BLaER1 treated with 17β-estradiol and CSF1 and Interleukin-3, amounts not matched to agents 10 nM and 100 nM (cell line): ENCODE measurements around the gene NUDT14.

Source experiments
- H3K27ac ChIP-seq, 11 experiments: shearing (Covaris generic); formaldehyde crosslinking; 2 replicates each; pipeline ENCODE4 v1.8.1; 2022
- H3K27me3 ChIP-seq, 11 experiments: shearing (Covaris generic); formaldehyde crosslinking; 2 replicates each; pipeline ENCODE4 v1.8.1; 2022
- H3K36me3 ChIP-seq, 11 experiments: shearing (Covaris generic); formaldehyde crosslinking; 2 replicates each; pipeline ENCODE4 v1.8.1; 2022
- H3K4me1 ChIP-seq, 10 experiments: shearing (Covaris generic); formaldehyde crosslinking; 2 replicates each; pipeline ENCODE4 v1.8.1; 2022
- H3K4me2 ChIP-seq, 11 experiments: shearing (Covaris generic); formaldehyde crosslinking; 2 replicates each; pipeline ENCODE4 v1.8.1; 2022
- H3K4me3 ChIP-seq, 10 experiments: shearing (Covaris generic); formaldehyde crosslinking; 2 replicates each; pipeline ENCODE4 v1.8.1; 2022
- H3K9ac ChIP-seq, 11 experiments: shearing (Covaris generic); formaldehyde crosslinking; 2 replicates each; pipeline ENCODE4 v1.8.1; 2022
- H3K9me3 ChIP-seq, 11 experiments: shearing (Covaris generic); formaldehyde crosslinking; replicated peaks in 1 of 11; 2 replicates each; pipeline ENCODE4 v1.8.1; 2022
- H4K20me1 ChIP-seq, 11 experiments: shearing (Covaris generic); formaldehyde crosslinking; 2 replicates each; pipeline ENCODE4 v1.8.1; 2022
- Cebpa-rat ChIP-seq, 11 experiments: shearing (Covaris generic); IDR thresholded peaks; 2 replicates each; pipeline ENCODE4 v1.8.1; 2022

The NUDT14 gene

DNA sequence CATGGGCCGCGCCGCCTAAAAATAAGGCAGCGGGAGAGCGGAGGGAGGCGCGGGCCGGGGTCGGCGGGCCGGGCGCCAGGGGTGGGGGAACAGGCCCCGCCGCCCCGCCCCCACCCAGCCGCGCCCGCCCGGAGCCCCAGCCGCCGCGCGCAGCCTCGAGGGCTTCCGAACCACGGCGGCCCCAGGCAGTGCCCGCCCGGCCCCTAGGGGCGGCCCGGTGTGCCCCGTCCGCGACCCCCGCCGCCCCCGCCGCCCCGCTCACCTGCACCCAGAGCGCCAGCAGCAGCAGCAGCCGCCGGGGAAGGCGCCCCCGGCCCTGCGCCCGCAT lies 13.1 kb downstream of the NUDT14 start:
- Histone ChIP-seq H3K9me3 (no peaks in the 10 kb centered on the region), H3K27me3 (peaks cover 0 to 29% (median 0%) of the 10 kb centered on the region in 11 experiments; a peak in 8 of 22 replicates), H3K4me3 (peak overlapping the region; percentile 54 to 71 (median 64)), H3K4me1 (peaks cover 43 to 92% (median 91%) of the 10 kb centered on the region in 10 experiments), H4K20me1 (peaks cover 31 to 90% (median 65%) of the 10 kb centered on the region in 11 experiments; a peak in 19 of 22 replicates), H3K9ac (peak overlapping the region in 10 of 11 experiments; percentile 11 to 82 (median 71); a peak in 18 of 22 replicates), H3K4me2 (peak overlapping the region; percentile 97 to 100 (median 100)), H3K36me3 (no peaks in the 10 kb centered on the region), H3K27ac (peak overlapping the region in 7 of 11 experiments; percentile 48 to 82 (median 72); a peak in 11 of 22 replicates)
- no peak for TF ChIP-seq Cebpa-rat (IDR thresholded peaks at IDR 0.05)

- H3K4me1 ChIP-seq, result peaks cover 43 to 92% (median 91%) of the 10 kb centered on the region in 10 experiments
- H3K27ac ChIP-seq, result peak overlapping the region in 8 of 11 experiments; percentile 48 to 82 (median 72); a peak in 16 of 22 replicates
- no peaks in the 10 kb centered on the region for H3K9me3 ChIP-seq
- peak overlapping the region; percentile 97 to 100 (median 100) for H3K4me2 ChIP-seq
- H3K9ac ChIP-seq, result peak overlapping the region; percentile 11 to 82 (median 69); a peak in 21 of 22 replicates
- no peak for TF ChIP-seq Cebpa-rat (IDR thresholded peaks at IDR 0.05)
- peaks cover 33 to 92% (median 66%) of the 10 kb centered on the region in 11 experiments; a peak in 20 of 22 replicates for H4K20me1 ChIP-seq
- no peaks in the 10 kb centered on the region for H3K36me3 ChIP-seq
- H3K27me3 ChIP-seq, result peaks cover 0 to 29% (median 0%) of the 10 kb centered on the region in 11 experiments; a peak in 8 of 22 replicates
- H3K4me3 ChIP-seq, result peak overlapping the region; percentile 54 to 71 (median 64)
These were observed 13.6 kb downstream of the NUDT14 start for GRCh38 chr14:105167303-105168092.

GRCh38 chr14:105166571-105167302 lies 14.4 kb downstream of the NUDT14 start:
- peaks cover 41 to 92% (median 66%) of the 10 kb centered on the region in 11 experiments; a peak in 21 of 22 replicates for H4K20me1 ChIP-seq
- peak overlapping the region; percentile 54 to 71 (median 64); a peak in 18 of 20 replicates for H3K4me3 ChIP-seq
- TF ChIP-seq Cebpa-rat (IDR thresholded peaks at IDR 0.05), result no peak
- peak overlapping the region in 9 of 11 experiments; percentile 11 to 82 (median 73); a peak in 16 of 22 replicates for H3K9ac ChIP-seq
- peaks cover 0 to 29% (median 0%) of the 10 kb centered on the region in 11 experiments; a peak in 8 of 22 replicates for H3K27me3 ChIP-seq
- H3K4me1 ChIP-seq, result peaks cover 43 to 92% (median 91%) of the 10 kb centered on the region in 10 experiments
- H3K36me3 ChIP-seq, result no peaks in the 10 kb centered on the region
- H3K27ac ChIP-seq, result peak overlapping the region in 8 of 11 experiments; percentile 48 to 82 (median 72); a peak in 16 of 22 replicates
- H3K9me3 ChIP-seq, result no peaks in the 10 kb centered on the region
- peak overlapping the region; percentile 97 to 100 (median 100) for H3K4me2 ChIP-seq

DNA sequence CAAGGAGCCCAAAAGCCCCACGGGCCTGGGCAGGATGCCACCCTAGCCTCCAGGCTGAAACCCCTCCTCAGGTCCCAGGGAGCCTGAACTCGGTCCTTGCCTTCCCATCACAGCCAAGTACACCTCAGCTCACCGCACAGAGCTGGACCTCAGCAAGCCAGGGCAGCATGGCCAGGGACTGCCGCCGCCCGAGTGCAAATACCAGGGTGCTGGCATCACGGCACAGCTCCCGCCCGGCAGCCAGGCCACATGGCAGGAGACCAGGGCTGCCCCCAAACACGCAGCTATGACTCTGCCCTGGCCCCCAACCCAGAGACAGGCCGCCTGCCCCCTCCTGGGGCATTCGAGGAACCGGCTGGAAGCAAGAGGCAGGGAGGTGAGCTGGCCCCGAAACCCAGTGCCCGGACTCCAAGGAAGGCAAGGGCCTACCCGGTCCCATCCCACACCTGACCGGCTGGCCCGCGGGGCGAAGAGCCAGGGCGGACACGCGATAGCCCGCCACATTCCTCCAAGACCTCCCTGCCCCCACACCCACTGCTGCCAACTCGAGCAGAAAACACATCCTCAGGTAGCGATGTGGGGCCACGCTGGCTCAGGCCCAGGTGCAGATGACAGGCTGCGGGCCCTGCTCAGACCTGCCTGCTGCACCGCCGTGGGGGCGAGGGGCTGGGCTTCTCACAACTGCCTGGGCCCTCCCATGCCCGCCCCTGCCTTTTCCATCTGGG lies 15.2 kb downstream of the NUDT14 start:
- Histone ChIP-seq H3K27me3 (peaks cover 0 to 29% (median 0%) of the 10 kb centered on the region in 11 experiments; a peak in 8 of 22 replicates), H3K36me3 (no peaks in the 10 kb centered on the region), H3K27ac (peak overlapping the region in 5 of 11 experiments; percentile 31 to 82 (median 72); a peak in 11 of 22 replicates), H3K9ac (peak overlapping the region in 5 of 11 experiments; percentile 55 to 82 (median 78); a peak in 9 of 22 replicates), H3K4me3 (peak overlapping the region in 2 of 10 experiments; percentile 8 to 64; a peak in 4 of 20 replicates), H4K20me1 (peaks cover 42 to 92% (median 66%) of the 10 kb centered on the region in 11 experiments; a peak in 21 of 22 replicates), H3K4me2 (peak overlapping the region in 10 of 11 experiments; percentile 97 to 100 (median 100); a peak in 20 of 22 replicates), H3K9me3 (no peaks in the 10 kb centered on the region), H3K4me1 (peaks cover 35 to 92% (median 91%) of the 10 kb centered on the region in 10 experiments)
- no peak for TF ChIP-seq Cebpa-rat (IDR thresholded peaks at IDR 0.05)

GRCh38 chr14:105165134-105165704 lies 15.9 kb downstream of the NUDT14 start:
- Histone ChIP-seq H3K9me3 (no peaks in the 10 kb centered on the region), H3K4me3 (peak overlapping the region in 2 of 10 experiments; percentile 8 to 14; a peak in 3 of 20 replicates), H3K4me2 (peak overlapping the region in 10 of 11 experiments; percentile 97 to 100 (median 100); a peak in 21 of 22 replicates), H3K4me1 (peaks cover 28 to 92% (median 91%) of the 10 kb centered on the region in 10 experiments), H3K9ac (peak overlapping the region in 6 of 11 experiments; percentile 13 to 82 (median 76); a peak in 11 of 22 replicates), H3K36me3 (no peaks in the 10 kb centered on the region), H3K27me3 (peaks cover 0 to 29% (median 0%) of the 10 kb centered on the region in 11 experiments; a peak in 8 of 22 replicates), H4K20me1 (peaks cover 40 to 92% (median 69%) of the 10 kb centered on the region in 11 experiments; a peak in 21 of 22 replicates), H3K27ac (peak overlapping the region in 5 of 11 experiments; percentile 31 to 82 (median 72); a peak in 8 of 22 replicates)
- TF ChIP-seq Cebpa-rat (IDR thresholded peaks at IDR 0.05), result no peak

DNA sequence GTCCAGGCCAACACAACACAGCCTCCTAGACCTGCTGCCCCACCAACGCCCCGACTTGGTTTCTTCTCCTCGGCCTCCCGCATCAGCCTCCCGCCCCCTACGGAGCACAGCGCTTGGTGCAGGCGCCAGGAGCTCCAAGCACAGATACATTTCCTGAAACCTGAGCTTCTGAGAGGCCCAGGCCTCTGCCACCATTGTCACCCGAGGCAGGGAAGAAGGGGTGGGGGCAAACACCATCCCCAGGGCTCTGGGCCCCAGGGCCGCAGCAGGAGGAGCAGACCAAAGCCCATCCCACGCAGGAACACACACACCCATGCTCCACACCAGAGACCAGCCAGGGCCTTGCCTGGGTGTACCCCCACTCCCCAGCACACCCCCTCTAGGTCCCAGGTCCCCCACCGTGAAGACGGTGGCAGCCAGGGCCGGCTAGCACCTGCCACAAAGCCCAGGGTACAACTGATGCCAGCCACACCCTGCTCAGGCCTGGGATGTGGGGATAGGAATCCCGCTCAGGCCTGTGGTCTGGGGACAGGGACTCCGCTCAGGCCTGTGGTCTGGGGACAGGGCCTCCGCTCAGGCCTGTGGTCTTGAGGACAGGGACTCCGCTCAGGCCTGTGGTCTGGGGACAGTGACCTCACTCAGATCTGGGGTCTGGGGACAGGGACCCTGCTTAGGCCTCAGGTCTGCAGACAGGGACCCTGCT lies 17.9 kb downstream of the NUDT14 start:
- H4K20me1 ChIP-seq, result peaks cover 46 to 83% (median 72%) of the 10 kb centered on the region in 11 experiments; a peak in 21 of 22 replicates
- H3K4me3 ChIP-seq, result no peak overlapping the region
- peaks cover 0 to 17% (median 0%) of the 10 kb centered on the region in 11 experiments; a peak in 8 of 22 replicates for H3K27me3 ChIP-seq
- peak overlapping the region in 9 of 11 experiments; percentile 11 to 75 (median 31); a peak in 11 of 22 replicates for H3K9ac ChIP-seq
- H3K4me2 ChIP-seq, result peak overlapping the region in 10 of 11 experiments; percentile 1 to 100 (median 98); a peak in 19 of 22 replicates
- no peaks in the 10 kb centered on the region for H3K36me3 ChIP-seq
- peaks cover 15 to 91% (median 83%) of the 10 kb centered on the region in 10 experiments for H3K4me1 ChIP-seq
- H3K27ac ChIP-seq, result peak overlapping the region in 7 of 11 experiments; percentile 0 to 38 (median 18); a peak in 9 of 22 replicates
- H3K9me3 ChIP-seq, result no peaks in the 10 kb centered on the region
- no peak for TF ChIP-seq Cebpa-rat (IDR thresholded peaks at IDR 0.05)

DNA sequence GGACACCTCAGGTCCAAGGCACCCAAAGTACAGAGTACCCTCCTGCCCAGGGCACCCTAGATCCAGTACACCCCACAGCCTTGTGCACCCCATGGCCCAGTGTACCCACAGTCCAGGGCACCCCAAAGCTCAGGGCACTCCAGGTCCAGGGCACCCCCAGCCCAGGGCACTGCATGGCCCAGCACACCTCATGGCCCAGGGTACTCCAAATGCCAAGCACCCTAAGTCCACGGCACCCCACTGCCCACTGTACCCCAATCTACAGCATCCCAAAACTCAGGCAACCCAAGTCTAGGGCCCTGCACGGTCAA lies 18.5 kb downstream of the NUDT14 start:
- peak overlapping the region in 10 of 11 experiments; percentile 0 to 100 (median 98); a peak in 19 of 22 replicates for H3K4me2 ChIP-seq
- H3K36me3 ChIP-seq, result peaks cover 0 to 4% (median 0%) of the 10 kb centered on the region in 11 experiments; a peak in 5 of 22 replicates
- TF ChIP-seq Cebpa-rat (IDR thresholded peaks at IDR 0.05), result no peak
- H3K27ac ChIP-seq, result peak overlapping the region in 6 of 11 experiments; percentile 0 to 18 (median 0); a peak in 6 of 22 replicates
- H3K27me3 ChIP-seq, result peaks cover 0 to 13% (median 0%) of the 10 kb centered on the region in 11 experiments; a peak in 8 of 22 replicates
- peak overlapping the region in 7 of 11 experiments; percentile 0 to 75 (median 11); a peak in 11 of 22 replicates for H3K9ac ChIP-seq
- peak overlapping the region in 1 of 10 experiments; percentile 1; a peak in 1 of 20 replicates for H3K4me3 ChIP-seq
- H4K20me1 ChIP-seq, result peaks cover 51 to 86% (median 78%) of the 10 kb centered on the region in 11 experiments; a peak in 21 of 22 replicates
- no peaks in the 10 kb centered on the region for H3K9me3 ChIP-seq
- H3K4me1 ChIP-seq, result peaks cover 13 to 93% (median 81%) of the 10 kb centered on the region in 10 experiments
